Measurements from ENCODE around the gene OR1F1.
"Not testable (repeated sequence)": the region's sequence is repeated elsewhere in the genome, so short reads cannot be mapped to it uniquely, and the experiment has no call there.

Gene OR1F1

GRCh38 chr16:3187798-3188674 is at the start of gene OR1F1:
TSS of gene OR1F1 (plus strand) at chr16:3188204.
- DNase-seq (ENCODE audit: low read depth) = peak; percentile 42

- DNase-seq (ENCODE audit: low read depth) = no peak
These were observed 49.7 kb upstream of the OR1F1 start for GRCh38 chr16:3138342-3138741.

GRCh38 chr16:3138823-3139426 is 49.1 kb upstream of the OR1F1 start:
- no peak for DNase-seq (ENCODE audit: low read depth)

GRCh38 chr16:3139561-3139960 is 48.4 kb upstream of the OR1F1 start:
- not testable (repeated sequence) for DNase-seq (ENCODE audit: low read depth)

- DNase-seq (ENCODE audit: low read depth) = no peak
These were observed 47.2 kb upstream of the OR1F1 start for GRCh38 chr16:3140603-3141427.

- DNase-seq (ENCODE audit: low read depth) = no peak
These were observed 46.2 kb upstream of the OR1F1 start for GRCh38 chr16:3141781-3142311.

GRCh38 chr16:3142327-3142726 is 45.7 kb upstream of the OR1F1 start:
- DNase-seq (ENCODE audit: low read depth) = no peak

- no peak for DNase-seq (ENCODE audit: low read depth)
These were observed 45.2 kb upstream of the OR1F1 start for GRCh38 chr16:3142770-3143169.

- DNase-seq (ENCODE audit: low read depth) = no peak
These were observed 44.8 kb upstream of the OR1F1 start for GRCh38 chr16:3143189-3143588.

GRCh38 chr16:3143598-3144320 is 44.2 kb upstream of the OR1F1 start:
- no peak for DNase-seq (ENCODE audit: low read depth)

GRCh38 chr16:3144321-3144983 is 43.6 kb upstream of the OR1F1 start:
- no peak for DNase-seq (ENCODE audit: low read depth)

- no peak for DNase-seq (ENCODE audit: low read depth)
These were observed 42.9 kb upstream of the OR1F1 start for GRCh38 chr16:3145151-3145550.

- no peak for DNase-seq (ENCODE audit: low read depth)
These were observed 42.3 kb upstream of the OR1F1 start for GRCh38 chr16:3145660-3146059.

GRCh38 chr16:3147046-3147756 is 40.8 kb upstream of the OR1F1 start:
- no peak for DNase-seq (ENCODE audit: low read depth)

- no peak for DNase-seq (ENCODE audit: low read depth)
These were observed 40.3 kb upstream of the OR1F1 start for GRCh38 chr16:3147757-3148104.

- no peak for DNase-seq (ENCODE audit: low read depth)
These were observed 39.5 kb upstream of the OR1F1 start for GRCh38 chr16:3148256-3149192.

GRCh38 chr16:3149193-3149530 is 38.8 kb upstream of the OR1F1 start:
- DNase-seq (ENCODE audit: low read depth) = no peak

- no peak for DNase-seq (ENCODE audit: low read depth)
These were observed 38.2 kb upstream of the OR1F1 start for GRCh38 chr16:3149630-3150345.
